Measurements from ENCODE around the gene LRCH1. TPM values are rescaled to one million over a fixed set of nuclear protein-coding genes. Genes with fewer than 3 reads are reported as not detected.

LRCH1 gene
- total RNA-seq, 4 donors from 2014 or later, result 13.6 to 29.7 (median 18.5) TPM

DNA sequence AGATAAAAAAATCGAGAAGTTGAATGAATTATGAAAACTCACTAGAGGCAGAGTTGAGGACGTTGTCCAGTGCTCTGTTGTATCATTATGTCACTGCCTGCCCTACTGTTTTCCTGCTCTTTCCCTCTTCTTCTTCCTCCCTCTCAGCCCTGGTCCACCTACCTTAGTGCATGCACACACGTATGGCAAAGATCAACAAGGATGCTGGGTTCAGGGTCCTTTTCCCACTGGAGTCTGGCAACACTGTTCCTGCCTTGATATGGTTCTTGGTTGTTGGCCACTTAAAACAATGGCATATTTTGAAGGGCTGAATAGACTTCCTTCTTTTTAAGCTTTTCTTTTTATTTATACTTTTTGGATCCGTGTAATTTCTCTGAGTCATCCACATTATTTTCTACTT is 74.5 kb downstream of the LRCH1 start:
- no peaks in the 10 kb centered on the region for H3K9me3 ChIP-seq
- H3K4me1 ChIP-seq, result peaks cover 0 to 34% (median 3%) of the 10 kb centered on the region in 4 donors
- H3K36me3 ChIP-seq, result no peaks in the 10 kb centered on the region
- H3K27ac ChIP-seq, result no peak overlapping the region
- no peak for DNase-seq
- H3K4me3 ChIP-seq, result no peak overlapping the region
- no peak for TF ChIP-seq POLR2A (IDR thresholded peaks at IDR 0.05)
- no peaks in the 10 kb centered on the region for H3K27me3 ChIP-seq

DNA sequence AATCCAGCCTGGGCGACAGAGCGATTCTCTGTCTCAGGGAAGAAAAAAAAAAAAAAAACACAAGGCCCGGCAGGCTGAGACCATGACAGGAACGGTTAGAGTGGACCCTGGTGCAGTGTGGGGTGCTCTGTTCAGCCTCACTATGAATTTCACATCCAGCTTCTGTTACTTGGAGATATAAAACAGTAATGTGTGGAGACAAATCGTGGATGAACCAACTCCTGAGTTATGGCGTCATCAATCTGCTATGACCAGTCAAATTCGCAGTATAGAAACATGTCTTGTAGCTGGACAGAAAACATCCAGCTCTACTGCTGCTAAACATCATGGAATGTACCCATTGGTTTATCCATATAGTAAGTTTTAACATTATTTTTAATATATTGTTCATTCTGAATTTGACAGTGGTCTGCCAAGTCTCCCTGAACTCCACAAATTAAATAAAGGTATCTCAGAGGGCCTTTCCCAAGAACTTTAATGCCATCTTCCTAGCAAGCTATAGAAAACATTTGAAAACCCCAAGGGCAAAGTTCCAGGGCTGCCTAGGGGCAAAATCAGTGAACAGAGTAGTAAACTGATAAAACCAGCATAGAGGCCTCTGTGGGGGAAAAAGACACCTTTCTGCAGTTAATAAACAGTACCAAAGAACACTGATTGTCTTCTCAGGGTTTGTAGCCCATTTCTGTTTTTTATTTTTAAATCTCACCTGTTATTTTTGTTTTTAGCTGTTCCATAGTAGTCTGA is 75.8 kb downstream of the LRCH1 start:
- no peaks in the 10 kb centered on the region for H3K27me3 ChIP-seq
- TF ChIP-seq POLR2A (IDR thresholded peaks at IDR 0.05), result no peak
- no peak overlapping the region for H3K4me3 ChIP-seq
- no peak for DNase-seq
- no peaks in the 10 kb centered on the region for H3K9me3 ChIP-seq
- no peaks in the 10 kb centered on the region for H3K36me3 ChIP-seq
- peaks cover 0 to 27% (median 3%) of the 10 kb centered on the region in 4 donors for H3K4me1 ChIP-seq
- H3K27ac ChIP-seq, result no peak overlapping the region

DNA sequence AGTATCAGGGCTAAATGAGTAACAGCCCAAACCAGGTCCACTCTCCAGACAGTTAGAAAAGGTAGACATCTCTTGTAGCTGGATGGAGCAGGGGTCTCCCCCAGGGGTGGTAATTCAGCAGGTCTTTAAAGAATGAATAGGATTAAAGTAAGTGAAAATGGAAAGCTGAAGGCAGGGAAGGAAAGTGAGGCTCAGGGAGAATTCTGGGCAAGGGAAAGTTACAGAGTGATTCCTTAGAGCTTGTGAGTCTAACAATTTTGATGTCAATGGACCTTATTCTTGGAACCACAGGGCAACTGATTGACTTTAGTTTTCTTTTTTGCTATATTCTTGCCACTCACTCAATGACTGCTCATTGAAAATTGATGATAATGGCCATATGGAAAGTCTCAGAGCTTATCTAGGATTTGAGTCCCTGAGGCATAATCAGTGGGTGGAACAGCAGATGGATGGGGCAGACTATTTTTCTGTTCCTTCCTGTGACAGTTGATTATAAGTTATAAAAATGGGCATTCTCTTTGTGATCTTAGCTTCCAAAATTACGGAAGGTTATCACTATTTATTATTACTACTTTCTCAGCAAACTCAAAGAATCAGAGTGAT is 76.9 kb downstream of the LRCH1 start:
- Histone ChIP-seq H3K4me1 (peaks cover 0 to 27% (median 3%) of the 10 kb centered on the region in 4 donors), H3K27ac (no peak overlapping the region), H3K9me3 (no peaks in the 10 kb centered on the region), H3K27me3 (no peaks in the 10 kb centered on the region), H3K4me3 (no peak overlapping the region), H3K36me3 (no peaks in the 10 kb centered on the region)
- no peak for DNase-seq
- TF ChIP-seq, protein P1, sequence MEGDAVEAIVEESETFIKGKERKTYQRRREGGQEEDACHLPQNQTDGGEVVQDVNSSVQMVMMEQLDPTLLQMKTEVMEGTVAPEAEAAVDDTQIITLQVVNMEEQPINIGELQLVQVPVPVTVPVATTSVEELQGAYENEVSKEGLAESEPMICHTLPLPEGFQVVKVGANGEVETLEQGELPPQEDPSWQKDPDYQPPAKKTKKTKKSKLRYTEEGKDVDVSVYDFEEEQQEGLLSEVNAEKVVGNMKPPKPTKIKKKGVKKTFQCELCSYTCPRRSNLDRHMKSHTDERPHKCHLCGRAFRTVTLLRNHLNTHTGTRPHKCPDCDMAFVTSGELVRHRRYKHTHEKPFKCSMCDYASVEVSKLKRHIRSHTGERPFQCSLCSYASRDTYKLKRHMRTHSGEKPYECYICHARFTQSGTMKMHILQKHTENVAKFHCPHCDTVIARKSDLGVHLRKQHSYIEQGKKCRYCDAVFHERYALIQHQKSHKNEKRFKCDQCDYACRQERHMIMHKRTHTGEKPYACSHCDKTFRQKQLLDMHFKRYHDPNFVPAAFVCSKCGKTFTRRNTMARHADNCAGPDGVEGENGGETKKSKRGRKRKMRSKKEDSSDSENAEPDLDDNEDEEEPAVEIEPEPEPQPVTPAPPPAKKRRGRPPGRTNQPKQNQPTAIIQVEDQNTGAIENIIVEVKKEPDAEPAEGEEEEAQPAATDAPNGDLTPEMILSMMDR (IDR thresholded peaks at IDR 0.05), result no peak
- no peak for TF ChIP-seq POLR2A (IDR thresholded peaks at IDR 0.05)

DNA sequence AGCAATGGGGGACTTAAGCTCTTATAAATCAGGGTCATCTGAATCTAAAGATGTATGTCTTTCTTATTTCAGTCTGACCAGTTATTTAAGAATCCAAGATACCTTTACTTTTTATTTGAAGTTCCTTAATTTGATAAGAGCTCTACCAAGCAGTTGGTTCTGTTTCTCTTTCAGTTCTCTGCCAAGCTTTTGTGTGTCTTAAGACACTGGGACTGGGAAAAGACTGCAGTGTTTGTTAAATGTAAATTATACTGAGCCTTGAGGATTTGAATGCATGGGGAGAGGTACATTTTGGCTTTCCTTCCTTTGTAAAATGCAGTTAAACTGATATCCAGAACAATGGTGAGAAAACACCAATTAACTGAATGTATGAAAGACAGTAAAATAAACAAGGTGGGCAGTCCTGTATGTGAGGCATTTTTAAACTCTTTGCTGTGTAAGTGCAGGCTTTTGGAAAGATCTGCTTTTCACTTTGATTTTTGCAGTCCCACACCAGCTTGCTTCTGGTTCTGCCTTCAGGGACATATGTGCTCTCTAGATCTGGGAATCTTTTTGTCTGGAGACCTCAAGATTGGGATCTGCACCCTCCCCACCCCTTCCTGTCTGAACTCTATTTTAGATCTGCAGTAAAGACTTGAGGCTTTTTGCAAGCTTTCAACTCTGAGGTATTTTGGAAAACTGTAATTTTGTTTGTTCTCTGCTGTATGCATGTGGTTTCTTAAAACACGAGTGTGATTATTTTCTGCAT is 77.6 kb downstream of the LRCH1 start:
- Histone ChIP-seq H3K36me3 (no peaks in the 10 kb centered on the region), H3K27me3 (no peaks in the 10 kb centered on the region), H3K4me3 (no peak overlapping the region), H3K9me3 (no peaks in the 10 kb centered on the region), H3K27ac (no peak overlapping the region), H3K4me1 (peaks cover 0 to 21% (median 3%) of the 10 kb centered on the region in 4 donors)
- DNase-seq, result no peak
- TF ChIP-seq, protein P1 (IDR thresholded peaks at IDR 0.05), result no peak
- no peak for TF ChIP-seq POLR2A (IDR thresholded peaks at IDR 0.05)

DNA sequence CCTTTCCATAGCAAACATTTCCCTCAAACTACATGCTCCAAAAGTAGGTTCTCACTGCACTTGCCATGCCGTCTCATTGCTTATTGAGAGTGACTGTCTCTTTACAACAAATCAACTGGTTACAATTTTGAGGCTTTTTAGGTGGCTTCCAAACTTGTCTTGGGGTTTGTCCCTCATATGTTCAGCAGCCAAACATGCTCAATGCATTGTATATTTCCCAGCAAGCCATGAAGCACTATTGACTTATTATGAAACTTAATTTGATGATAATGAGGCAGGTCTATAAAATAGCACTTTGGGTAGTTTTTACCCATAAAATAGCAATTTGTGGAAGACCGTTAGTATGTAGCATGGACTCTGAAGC is 78.2 kb downstream of the LRCH1 start:
- no peak for DNase-seq
- Histone ChIP-seq H3K4me1 (peaks cover 0 to 17% (median 3%) of the 10 kb centered on the region in 4 donors), H3K4me3 (no peak overlapping the region), H3K9me3 (no peaks in the 10 kb centered on the region), H3K27ac (no peak overlapping the region), H3K36me3 (no peaks in the 10 kb centered on the region), H3K27me3 (no peaks in the 10 kb centered on the region)
- TF ChIP-seq POLR2A (IDR thresholded peaks at IDR 0.05), result no peak
- TF ChIP-seq, protein P1 (IDR thresholded peaks at IDR 0.05), result no peak

DNA sequence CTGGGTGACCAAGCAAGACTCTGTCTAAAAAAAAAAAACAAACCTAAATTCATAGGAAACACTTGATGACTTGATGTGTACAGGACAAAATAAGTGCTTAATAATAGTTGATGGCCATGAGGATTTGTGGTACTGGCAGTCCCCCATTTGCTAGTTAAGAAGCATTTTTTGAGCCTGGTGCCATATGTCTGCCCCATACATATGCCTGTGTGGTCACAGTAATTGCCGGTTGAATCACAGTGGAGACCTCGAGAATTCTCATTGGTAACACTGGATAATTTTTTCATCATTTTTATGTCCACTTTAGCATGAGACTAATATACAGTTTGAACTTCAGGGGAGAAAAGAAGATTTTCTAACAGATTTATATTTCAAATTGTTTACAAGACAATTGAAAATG is 79.2 kb downstream of the LRCH1 start:
- Histone ChIP-seq H3K27ac (no peak overlapping the region), H3K9me3 (no peaks in the 10 kb centered on the region), H3K36me3 (no peaks in the 10 kb centered on the region), H3K4me1 (peaks cover 0 to 17% (median 3%) of the 10 kb centered on the region in 4 donors), H3K4me3 (no peak overlapping the region), H3K27me3 (no peaks in the 10 kb centered on the region)
- TF ChIP-seq, protein P1 (IDR thresholded peaks at IDR 0.05), result no peak
- TF ChIP-seq POLR2A (IDR thresholded peaks at IDR 0.05), result no peak
- DNase-seq, result no peak
